NCI-H82 treated with DMSO at 0.1 percent for 48 hours (cell line): ENCODE data around the gene TULP1.

Experiments used
- DNase-seq: peaks from one replicate; lab custom pipeline; 2025; ENCODE audit not compliant: unreplicated experiment; lab: John Stamatoyannopoulos, UW

The TULP1 gene

GRCh38 chr6:35497571-35498421 is 14.9 kb downstream of the TULP1 start:
- no peak for DNase-seq

DNA sequence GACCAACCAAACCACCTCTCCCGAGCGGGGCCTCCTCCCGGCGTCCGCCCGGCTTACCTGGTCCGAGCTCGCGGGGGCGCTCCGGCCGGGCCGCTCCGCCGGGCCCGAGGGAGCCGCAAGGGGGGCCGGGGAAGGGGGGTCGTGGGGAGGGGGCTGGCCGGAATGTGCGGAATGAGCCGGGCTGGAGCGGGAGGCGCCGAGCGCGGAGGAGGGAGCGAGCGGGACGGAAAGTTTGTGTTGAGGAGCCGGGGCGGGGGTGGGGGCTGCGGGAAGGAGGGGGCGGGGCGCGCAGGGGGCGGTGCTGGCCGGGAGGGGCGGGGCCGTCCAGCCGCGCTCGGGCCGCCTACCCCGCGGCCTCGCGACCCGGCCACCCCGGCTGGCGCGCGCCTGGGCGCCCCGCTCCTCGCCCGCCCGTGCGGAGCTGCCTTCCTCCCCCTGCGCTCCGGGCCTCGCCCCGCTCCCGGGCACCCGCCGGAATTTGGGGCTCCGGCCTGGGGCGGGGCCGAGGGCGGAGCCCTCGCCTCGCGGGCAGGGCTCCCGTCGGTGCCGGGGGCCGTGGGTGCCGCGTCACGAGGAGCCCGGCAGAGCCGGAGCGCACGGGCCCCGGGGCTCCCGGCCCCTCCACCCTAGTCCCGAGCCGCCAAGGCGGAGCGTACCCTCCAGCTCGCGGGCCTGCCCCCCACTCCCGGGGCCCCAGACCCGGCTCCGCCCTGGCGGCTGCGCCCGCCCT is 15.7 kb downstream of the TULP1 start, which contains the start of gene TEAD3:
TSS of gene TEAD3 (minus strand) at position 239 of the 730 bp plus-strand sequence.
- no peak for DNase-seq

GRCh38 chr6:35496036-35496840 is 16.5 kb downstream of the TULP1 start:
- DNase-seq, result no peak

DNA sequence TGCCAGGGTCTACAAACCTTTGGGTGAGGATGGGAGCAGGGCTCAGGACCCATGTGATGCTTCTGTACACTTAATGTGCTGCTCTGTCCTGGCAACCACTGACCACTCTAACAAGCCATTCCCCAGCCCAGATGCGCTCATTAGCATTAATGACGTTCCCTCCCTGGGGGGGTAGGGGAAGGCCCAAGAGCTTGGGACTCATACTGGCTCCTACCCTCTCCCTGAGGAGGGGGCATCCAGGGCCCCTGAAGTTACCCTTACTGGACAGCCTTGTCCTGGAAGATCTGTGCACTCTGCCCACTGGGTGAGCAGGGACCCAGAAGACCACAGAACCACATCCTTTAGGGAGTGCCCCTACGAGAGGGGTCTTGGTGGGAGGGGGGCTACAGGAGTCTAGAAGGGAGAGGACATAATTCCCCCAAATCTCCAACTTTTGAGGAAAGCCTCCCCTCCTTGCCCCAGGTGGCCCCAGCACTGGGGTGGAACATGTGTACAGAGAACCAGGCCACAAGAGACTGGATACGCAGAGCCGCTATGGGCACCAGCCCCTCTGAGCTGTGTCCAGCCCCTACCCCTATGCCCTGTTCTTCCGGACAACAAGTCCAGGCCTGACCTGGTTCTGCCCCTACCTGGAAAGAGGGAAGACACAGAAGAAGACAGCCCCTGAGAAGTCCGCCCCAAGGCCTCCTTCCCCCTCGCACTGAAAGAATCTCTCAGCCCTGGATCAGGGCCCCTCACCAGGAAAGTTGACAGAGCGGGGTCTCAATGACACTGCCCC is 17.2 kb downstream of the TULP1 start:
- DNase-seq, result no peak

DNA sequence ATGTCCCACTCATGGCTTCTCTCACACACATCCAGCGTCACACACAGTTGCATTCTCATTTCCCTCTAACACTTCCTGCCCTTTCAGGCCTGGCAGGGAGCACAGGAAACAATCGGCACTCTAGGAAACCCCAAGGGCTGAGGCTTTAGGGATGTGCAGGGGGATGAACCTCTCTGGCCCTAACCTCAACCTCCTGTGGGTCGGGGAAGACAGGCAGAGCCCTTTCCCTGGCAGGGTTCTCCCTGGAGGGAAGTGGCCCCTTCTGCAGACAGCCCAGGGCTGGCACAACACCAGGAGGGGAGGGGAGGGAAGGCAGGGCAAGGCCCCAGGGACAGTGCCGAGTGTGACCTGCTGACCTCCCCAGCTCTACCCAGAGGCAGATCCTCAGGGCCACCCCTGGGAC is 18.5 kb downstream of the TULP1 start:
- no peak for DNase-seq

DNA sequence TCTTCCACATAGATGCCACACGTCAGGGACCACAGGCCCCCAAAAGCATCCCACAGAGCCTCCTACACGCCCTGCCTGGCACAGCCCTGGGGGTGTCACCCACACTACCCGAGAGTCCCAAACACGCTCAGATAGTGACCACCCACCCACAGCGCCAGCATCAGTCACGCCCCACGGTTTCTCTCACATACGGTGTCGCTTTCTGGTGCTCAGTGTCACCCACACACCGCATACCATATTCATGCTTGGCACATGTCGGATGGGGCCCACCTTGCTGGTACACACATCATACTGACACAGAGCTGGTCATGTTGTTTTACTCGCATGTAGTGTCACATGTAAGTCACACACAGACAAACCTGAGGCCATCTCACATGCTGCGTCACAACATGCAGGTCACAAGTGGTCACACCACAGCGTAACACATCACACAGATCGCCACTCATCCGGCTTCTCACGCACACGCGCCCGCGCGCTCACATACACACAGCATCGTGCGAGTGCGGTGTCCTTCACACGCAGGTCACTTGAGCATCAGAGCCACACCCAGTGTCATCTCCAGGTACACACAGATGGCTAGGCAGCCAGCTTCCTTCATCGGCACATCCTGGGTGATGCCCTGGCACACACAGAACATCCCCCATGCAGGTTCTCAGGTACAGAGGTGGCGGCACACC is 19.3 kb downstream of the TULP1 start:
- DNase-seq, result no peak

DNA sequence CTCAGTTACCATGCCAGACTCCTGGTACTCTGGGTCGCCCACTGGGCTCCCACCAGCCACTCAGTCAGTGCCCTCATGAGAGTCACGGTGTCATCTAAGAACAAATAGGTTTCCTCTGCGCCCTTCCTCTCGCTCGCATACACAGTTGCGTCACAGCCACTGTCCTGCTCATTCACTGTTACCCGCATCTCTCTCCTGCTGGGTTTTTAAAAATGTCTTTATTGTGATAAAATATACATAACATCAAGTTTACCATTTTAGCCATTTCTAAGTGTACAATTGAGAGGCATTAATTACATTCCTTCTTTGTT is 19.8 kb downstream of the TULP1 start:
- DNase-seq, result no peak

DNA sequence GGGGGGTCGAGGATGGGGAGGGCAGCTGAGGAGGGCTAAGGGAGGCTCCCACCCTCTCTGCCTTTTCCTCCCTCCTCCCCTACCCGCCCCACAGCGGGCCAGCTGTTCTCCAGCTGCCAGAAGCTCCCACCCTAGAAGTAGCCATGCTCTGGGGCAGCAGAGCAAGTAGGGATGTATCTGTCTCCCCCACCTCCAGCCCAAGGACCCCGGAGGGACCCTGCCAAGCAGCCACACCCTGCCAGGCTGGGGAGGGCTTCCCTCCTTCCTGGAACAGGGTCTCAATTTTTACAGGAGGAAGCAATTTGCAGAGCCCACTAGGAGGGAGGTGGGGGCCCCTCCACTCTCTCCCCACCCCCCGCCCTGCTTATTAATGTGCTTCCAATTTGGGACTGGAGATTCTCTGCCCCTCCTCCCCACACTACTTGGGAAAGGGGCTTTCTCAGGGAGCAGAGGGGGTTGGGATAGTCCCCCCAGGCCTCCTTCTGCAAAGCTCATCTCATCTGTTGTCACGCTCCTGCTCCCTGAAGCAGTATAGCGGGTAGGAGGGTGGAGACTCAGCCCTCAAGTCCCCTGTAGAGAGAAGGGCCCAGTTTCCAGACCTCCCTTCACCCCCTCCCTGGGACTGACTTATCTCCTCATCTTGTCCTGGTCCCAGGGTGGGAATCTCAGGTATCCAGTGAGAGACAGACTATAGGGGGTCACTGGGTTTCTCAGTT is 20.3 kb downstream of the TULP1 start:
- no peak for DNase-seq

GRCh38 chr6:35491558-35492257 is 21.0 kb downstream of the TULP1 start:
- no peak for DNase-seq

GRCh38 chr6:35490821-35491557 is 21.7 kb downstream of the TULP1 start:
- no peak for DNase-seq

DNA sequence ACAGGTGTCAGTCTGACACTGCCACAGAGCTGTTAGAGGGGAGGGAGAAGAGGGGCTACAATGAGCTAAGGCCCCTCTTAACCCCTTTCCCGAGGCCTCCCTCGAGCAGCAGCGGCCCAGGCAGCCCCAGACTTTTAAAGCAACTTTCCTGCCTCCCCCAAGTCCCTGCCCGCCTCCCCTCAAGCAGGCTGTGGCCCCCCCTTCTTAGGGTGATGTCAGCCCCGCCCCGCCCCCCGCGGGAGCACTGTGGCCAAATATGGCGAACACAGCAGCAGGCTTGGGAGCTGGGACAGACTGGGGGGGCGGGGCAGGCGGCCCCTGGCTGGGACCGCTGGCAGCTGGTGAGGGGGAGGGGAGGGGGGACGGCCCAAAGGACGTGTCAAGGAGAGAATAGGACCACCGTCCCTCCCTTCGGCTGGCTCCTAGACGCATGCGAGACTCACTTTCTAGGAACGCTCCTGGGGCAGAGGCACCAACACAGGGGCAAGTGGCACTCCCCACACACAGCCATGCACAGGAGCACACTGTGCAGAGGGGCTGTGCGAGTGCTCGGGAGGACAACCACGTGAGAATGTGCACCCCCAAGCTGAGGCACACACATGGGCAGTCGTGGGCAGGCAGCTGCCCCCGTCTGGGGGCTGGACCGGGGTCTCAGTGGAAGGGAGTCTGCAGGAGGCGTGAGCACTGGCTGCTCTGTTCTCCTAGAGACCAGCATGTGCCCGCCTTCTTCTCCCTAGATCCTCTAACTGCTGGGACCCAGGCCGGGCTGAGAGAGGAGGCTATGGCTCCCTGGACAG is 22.5 kb downstream of the TULP1 start:
- peak; percentile 82 for DNase-seq

DNA sequence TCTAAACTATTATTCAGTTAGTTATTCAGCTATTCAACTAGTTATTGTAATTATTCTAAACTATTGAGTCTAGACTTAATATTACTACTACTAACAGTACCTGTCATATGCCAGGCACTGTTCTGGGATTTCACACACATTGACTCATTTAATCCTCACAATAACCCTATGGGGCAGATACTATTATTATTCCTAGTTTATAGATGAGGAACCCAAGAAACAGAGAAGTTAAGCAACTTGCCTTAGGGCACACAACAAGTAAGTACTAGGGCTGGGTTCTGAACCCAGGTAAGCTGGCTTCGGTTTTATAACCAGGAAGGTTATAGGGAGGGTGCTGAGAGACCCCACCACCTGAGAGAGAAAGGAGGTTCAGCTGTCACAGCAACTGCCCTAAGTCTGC is 23.6 kb downstream of the TULP1 start:
- DNase-seq, result no peak

- no peak for DNase-seq
Measured at GRCh38 chr6:35488517-35488862, 24.2 kb downstream of the TULP1 start.

DNA sequence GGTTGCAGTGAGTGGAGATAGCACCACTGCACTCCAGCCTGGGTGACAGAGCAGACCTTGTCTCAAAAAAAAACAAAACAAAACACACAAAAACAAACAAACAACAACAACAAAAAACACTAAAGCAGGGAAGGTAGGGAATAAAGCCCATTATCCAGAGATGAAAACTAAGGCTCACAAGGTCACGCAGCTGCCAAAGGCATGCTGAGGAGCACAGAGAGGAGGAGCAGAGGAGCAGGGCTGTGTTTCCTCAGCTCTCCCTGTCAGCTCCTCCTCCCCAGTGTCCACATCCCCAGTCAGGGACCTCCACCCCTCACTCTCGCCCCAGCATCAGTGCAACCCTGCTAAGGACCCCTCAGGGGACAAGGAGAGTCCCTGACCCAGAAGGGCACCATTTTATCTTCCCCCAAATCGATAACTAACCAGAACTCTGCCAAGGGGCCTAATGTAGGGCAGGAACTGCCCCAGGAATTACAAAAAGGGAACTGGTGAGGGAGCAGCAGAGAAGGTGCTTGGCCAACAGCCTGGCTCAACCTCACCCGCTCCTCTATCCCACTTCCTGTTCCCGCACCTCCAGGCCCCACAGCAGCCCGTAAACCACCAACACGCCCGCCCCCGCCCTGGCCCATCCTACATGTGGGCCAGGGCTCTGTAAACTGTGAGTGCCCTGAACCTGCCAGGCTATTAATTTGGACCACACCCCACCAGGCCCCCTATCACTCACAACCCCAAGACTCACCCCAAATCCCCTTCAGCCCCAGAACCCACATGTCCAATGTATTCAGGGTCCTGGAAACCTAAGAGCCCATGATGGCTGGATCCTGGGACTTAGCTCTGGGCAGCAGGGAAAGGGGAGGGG is 24.8 kb downstream of the TULP1 start:
- no peak for DNase-seq

DNA sequence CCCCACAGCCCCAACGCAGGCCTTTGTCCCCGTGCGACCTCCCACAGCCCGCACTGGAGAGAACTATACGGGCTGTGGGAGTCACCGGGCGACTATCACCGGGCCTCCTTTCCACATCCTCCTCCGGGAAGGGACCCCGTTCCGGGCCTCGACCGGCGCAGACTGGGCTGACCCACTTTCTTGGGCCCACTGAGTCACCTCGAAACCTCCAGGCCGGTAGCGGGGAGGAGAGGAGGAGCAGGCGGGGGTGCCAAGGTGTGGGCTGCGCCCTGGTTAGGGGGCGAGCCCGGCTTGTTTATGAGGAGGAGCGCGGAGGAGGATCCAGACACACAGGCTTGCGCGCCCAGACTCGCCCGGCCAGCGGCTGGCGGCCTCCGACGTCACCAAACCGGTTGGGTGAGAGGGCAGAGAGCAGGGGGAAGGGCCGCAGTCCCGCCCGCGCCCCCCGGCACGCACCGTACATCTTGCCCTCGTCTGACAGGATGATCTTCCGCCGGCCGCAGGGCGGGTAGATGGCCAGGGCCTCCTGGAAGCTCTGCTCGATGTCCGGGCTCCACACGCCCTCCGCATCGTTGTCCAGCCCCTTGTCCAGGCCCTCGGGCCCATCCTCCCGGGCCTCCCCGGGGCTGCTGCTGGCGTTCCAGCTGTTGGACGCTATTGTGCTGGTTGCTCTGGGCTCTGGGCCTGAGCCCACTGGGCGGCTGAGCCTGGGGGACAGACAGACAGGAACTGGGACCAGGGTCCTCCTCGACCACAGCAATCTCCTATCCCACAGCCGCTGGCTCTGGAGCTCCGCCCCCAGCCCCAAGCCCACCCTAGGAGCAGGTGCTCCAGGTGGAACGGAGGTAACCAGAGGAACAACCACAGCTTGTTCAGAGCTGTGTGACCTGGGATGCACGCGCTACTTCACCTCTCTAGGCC is 26.4 kb downstream of the TULP1 start:
- DNase-seq, result no peak

- no peak for DNase-seq
Measured at GRCh38 chr6:35485402-35485877, 27.3 kb downstream of the TULP1 start.
